Neural cell (in vitro differentiated cells): Measurements from ENCODE around the gene RARRES2. TPM values are rescaled to one million over a fixed set of nuclear protein-coding genes. Genes with fewer than 3 reads are reported as not detected.

ENCODE experiments used
- H2AFZ ChIP-seq: fragments of 200-600, 300-800 bp; sonication (generic), shearing (Covaris generic); 2 replicates; pipeline ENCODE4 v1.6.0; 2014; ENCODE audit warnings: low read depth, mild to moderate bottlenecking, antibody characterized with exemption, low read length, moderate library complexity
- H3F3A ChIP-seq: fragments of 200-600 bp; shearing (Covaris generic); 2 replicates; pipeline ENCODE4 v1.6.1; 2016; ENCODE audit warnings: mild to moderate bottlenecking, moderate library complexity, mixed read lengths, antibody characterized with exemption, low read length; ENCODE audit not compliant: insufficient read depth, poor library complexity, severe bottlenecking
- H3K27ac ChIP-seq: fragments of 200-600, 300-800 bp; sonication (generic), shearing (Covaris generic); 2 replicates; pipeline ENCODE4 v1.5.1; 2014; ENCODE audit warnings: mild to moderate bottlenecking, low read length, moderate library complexity
- H3K27me3 ChIP-seq: fragments of 300-800, 200-600 bp; sonication (generic), shearing (Covaris generic); 2 replicates; pipeline ENCODE4 v1.6.0; 2014; ENCODE audit warnings: mild to moderate bottlenecking, low read depth, low read length, moderate library complexity; ENCODE audit not compliant: insufficient read depth
- H3K36me3 ChIP-seq: fragments of 300-800, 200-600 bp; sonication (generic), shearing (Covaris generic); 2 replicates; pipeline ENCODE4 v1.5.1; 2014; ENCODE audit warnings: mild to moderate bottlenecking, antibody characterized with exemption, low read length, moderate library complexity; ENCODE audit not compliant: insufficient read depth
- H3K4me2 ChIP-seq: fragments of 300-800, 200-600 bp; sonication (generic), shearing (Covaris generic); 2 replicates; pipeline ENCODE4 v1.6.0; 2014; ENCODE audit warnings: mild to moderate bottlenecking, low read length
- H3K4me3 ChIP-seq: fragments of 300-800, 200-600 bp; sonication (generic), shearing (Covaris generic); 2 replicates; pipeline ENCODE4 v1.5.1; 2014; ENCODE audit warnings: mild to moderate bottlenecking, low read length, moderate library complexity
- H3K79me2 ChIP-seq: fragments of 200-600 bp; shearing (Covaris generic); replicated peaks from 2 replicates; pipeline ENCODE4 v1.6.0; 2014; ENCODE audit warnings: mild to moderate bottlenecking, low read length, moderate library complexity; ENCODE audit not compliant: insufficient read depth
- H3K9ac ChIP-seq: fragments of 300-800, 200-600 bp; sonication (generic), shearing (Covaris generic); 2 replicates; pipeline ENCODE4 v1.6.1; 2016; ENCODE audit warnings: mild to moderate bottlenecking, low read length, mixed read lengths
- H3K9me2 ChIP-seq: fragments of 200-600 bp; shearing (Covaris generic); 2 replicates; pipeline ENCODE4 v1.6.1; 2016; ENCODE audit warnings: mild to moderate bottlenecking, low read length, mixed read lengths; ENCODE audit not compliant: insufficient read depth
- H3K9me3 ChIP-seq: fragments of 200-600, 300-800 bp; sonication (generic), shearing (Covaris generic); 2 replicates; pipeline ENCODE4 v1.6.1; 2016; ENCODE audit warnings: mild to moderate bottlenecking, mixed run types, low read length, moderate library complexity, mixed read lengths
- H4K20me1 ChIP-seq: fragments of 200-600 bp; shearing (Covaris generic); 2 replicates; pipeline ENCODE4 v1.6.1; 2016; ENCODE audit warnings: mild to moderate bottlenecking, mixed run types; ENCODE audit not compliant: insufficient read depth
- CTCF ChIP-seq: fragments of 450-650 bp; IDR thresholded peaks from 2 replicates; pipeline ENCODE4 v1.5.1; 2014; ENCODE audit warnings: antibody characterized with exemption, mild to moderate bottlenecking, moderate library complexity; ENCODE audit not compliant: poor library complexity, severe bottlenecking
- EP300 ChIP-seq: fragments of 450-650 bp; conservative IDR thresholded peaks from 2 replicates; pipeline ENCODE4 v1.6.1; 2014; ENCODE audit warnings: antibody characterized with exemption, mild to moderate bottlenecking, moderate library complexity; ENCODE audit not compliant: poor library complexity, severe bottlenecking
- EZH2 ChIP-seq: fragments of 200-600, 300-800 bp; shearing (Covaris generic), sonication (generic); IDR thresholded peaks from 2 replicates; pipeline ENCODE4 v1.6.1; 2014; ENCODE audit warnings: antibody characterized with exemption, low read length, borderline replicate concordance, mild to moderate bottlenecking; ENCODE audit not compliant: insufficient read depth, poor library complexity, severe bottlenecking
- MXI1 ChIP-seq: fragments of 450-650 bp; conservative IDR thresholded peaks from 2 replicates; pipeline ENCODE4 v1.6.1; 2014; ENCODE audit warnings: antibody characterized with exemption, mild to moderate bottlenecking; ENCODE audit not compliant: poor library complexity, severe bottlenecking
- POLR2AphosphoS5 ChIP-seq: IDR thresholded peaks from 2 replicates; pipeline ENCODE4 v1.6.1; 2012
- RAD21 ChIP-seq: fragments of 450-650 bp; conservative IDR thresholded peaks from 2 replicates; pipeline ENCODE4 v1.6.1; 2014; ENCODE audit warnings: antibody characterized with exemption, mild to moderate bottlenecking, moderate library complexity
- REST ChIP-seq: IDR thresholded peaks from 2 replicates; pipeline ENCODE4 v1.6.1; 2012; ENCODE audit warnings: borderline replicate concordance
- SMC3 ChIP-seq: fragments of 450-650 bp; conservative IDR thresholded peaks from 2 replicates; pipeline ENCODE4 v1.6.1; 2014; ENCODE audit warnings: antibody characterized with exemption, mild to moderate bottlenecking, moderate library complexity; ENCODE audit not compliant: poor library complexity
- TAF1 ChIP-seq: IDR thresholded peaks from 2 replicates; pipeline ENCODE4 v1.6.1; 2012; ENCODE audit warnings: low read depth
- polyA plus RNA-seq: library from polyadenylated mRNA; depleted of rRNA; stranded (reverse); fragments of >200 nt; gene quantifications from 2 replicates; pipeline ENCODE4 v1.2.3, GENCODE V29; 2014

RARRES2 gene
- polyA plus RNA-seq, 1 donor from 2014 or later, result 0.71 TPM

DNA sequence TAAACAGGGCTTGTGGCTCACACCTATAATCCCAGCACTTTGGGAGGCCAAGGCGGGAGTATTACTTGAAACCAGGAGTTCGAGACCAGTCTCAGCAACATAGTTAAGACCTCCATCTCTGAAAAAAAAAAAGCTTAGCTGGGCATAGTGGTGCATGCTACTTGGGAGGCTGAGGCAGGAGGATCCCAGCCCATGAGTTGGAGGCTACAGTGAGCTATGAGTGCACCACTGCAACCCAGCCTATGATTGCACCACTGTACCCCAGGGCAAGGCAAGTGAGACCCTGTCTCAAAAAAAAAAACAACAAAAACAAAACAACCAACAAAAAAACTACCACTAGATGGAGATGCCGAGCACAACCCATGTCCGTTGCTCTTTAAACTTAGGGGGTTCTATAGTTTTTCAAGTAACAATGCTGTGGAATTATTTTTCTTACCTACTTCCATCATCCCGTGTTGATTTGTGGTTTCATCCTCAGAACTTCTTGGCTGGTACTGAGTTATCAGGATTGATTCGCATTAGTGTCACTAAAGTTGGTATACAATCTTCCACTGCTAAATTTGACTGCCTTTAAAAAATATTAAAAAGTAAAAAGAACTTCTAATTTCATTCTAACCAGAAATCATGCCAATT, 15.0 kb upstream of the RARRES2 start:
- Histone ChIP-seq H3K27me3 (no peaks in the 10 kb centered on the region), H3K9me3 (no peaks in the 10 kb centered on the region), H3K9me2 (no peaks in the 10 kb centered on the region), H3K4me3 (no peak overlapping the region), H3K4me2 (no peak overlapping the region), H3K79me2 (no peaks in the 10 kb centered on the region), H3K36me3 (no peaks in the 10 kb centered on the region), H4K20me1 (no peaks in the 10 kb centered on the region), H3K27ac (no peak overlapping the region), H2AFZ (no peak overlapping the region), H3K9ac (no peak overlapping the region), H3F3A (no peaks in the 10 kb centered on the region)
- TF ChIP-seq EP300, result no peak
- peak; percentile 40 for TF ChIP-seq RAD21
- peak; percentile 60 for TF ChIP-seq SMC3
- TF ChIP-seq EZH2, result no peak
- no peak for TF ChIP-seq POLR2AphosphoS5
- TF ChIP-seq MXI1, result no peak
- no peak for TF ChIP-seq TAF1
- TF ChIP-seq REST, result no peak
- TF ChIP-seq CTCF, result peak; percentile 63

DNA sequence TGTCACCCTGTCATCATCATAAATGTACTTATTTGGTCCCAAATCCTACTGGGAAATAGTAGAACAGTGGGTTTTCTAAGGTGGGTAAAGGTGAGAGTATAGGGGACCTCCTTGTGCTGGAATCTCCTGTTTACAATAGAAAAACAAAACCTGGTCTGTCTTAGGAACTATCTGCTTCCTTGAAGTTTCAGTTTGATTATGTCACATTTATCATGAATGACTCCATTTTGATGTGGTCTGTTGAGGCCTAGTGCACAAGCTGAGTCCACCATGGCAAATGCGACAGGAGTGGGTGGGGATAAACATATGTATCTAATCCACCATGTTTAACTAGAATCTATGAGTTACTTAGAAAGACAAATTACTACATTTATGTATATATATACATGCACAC, 14.2 kb upstream of the RARRES2 start:
- no peaks in the 10 kb centered on the region for H3K79me2 ChIP-seq
- H3K27ac ChIP-seq, result no peak overlapping the region
- H3K4me2 ChIP-seq, result no peak overlapping the region
- H2AFZ ChIP-seq, result no peak overlapping the region
- no peaks in the 10 kb centered on the region for H3K9me2 ChIP-seq
- no peaks in the 10 kb centered on the region for H3K27me3 ChIP-seq
- H3F3A ChIP-seq, result no peaks in the 10 kb centered on the region
- no peaks in the 10 kb centered on the region for H4K20me1 ChIP-seq
- H3K36me3 ChIP-seq, result no peaks in the 10 kb centered on the region
- TF ChIP-seq RAD21, result no peak
- no peak for TF ChIP-seq POLR2AphosphoS5
- TF ChIP-seq TAF1, result no peak
- TF ChIP-seq SMC3, result no peak
- no peak for TF ChIP-seq REST
- no peak for TF ChIP-seq MXI1
- no peak for TF ChIP-seq EP300
- TF ChIP-seq EZH2, result no peak
- no peak for TF ChIP-seq CTCF
- no peaks in the 10 kb centered on the region for H3K9me3 ChIP-seq
- H3K9ac ChIP-seq, result no peak overlapping the region
- no peak overlapping the region for H3K4me3 ChIP-seq
